IMR-90 (cell line): ENCODE measurements around the gene PHLDA2. TPM values are rescaled to one million over a fixed set of nuclear protein-coding genes. Genes with fewer than 3 reads are reported as not detected.

Experiments
- ATAC-seq: fragments of 200-7000 bp; cut with Tn5 transposase; 2 replicates; pipeline ENCODE4 v1.9.1; 2020; ENCODE audit warnings: low read depth, mild to moderate bottlenecking, moderate library complexity
- BruUV-seq: library from RNA; stranded (reverse); fragments of 400-500 nt; replicated peaks from 2 replicates; lab custom pipeline; 2021; lab: Mats Ljungman, UMichigan
- CTCF ChIA-PET: fragments of 300-600 bp; formaldehyde crosslinking; extraction: SDS; loops from one replicate; lab custom pipeline; 2021; ENCODE audit warnings: antibody characterized with exemption; lab: Yijun Ruan, JAX
- POLR2A ChIA-PET: fragments of 300-600 bp; sonication (Branson Sonifier 250); formaldehyde crosslinking; loops from one replicate; lab custom pipeline; 2022; ENCODE audit warnings: antibody characterized with exemption; ENCODE audit not compliant: unreplicated experiment; lab: Charles Lee
- DNase-seq: peaks from one replicate; pipeline ENCODE4 v3.0.0; 2013
- H2AFZ ChIP-seq: replicated peaks from 2 replicates; pipeline ENCODE3; 2013; ENCODE audit warnings: low read length, mild to moderate bottlenecking; ENCODE audit not compliant: poor library complexity
- H2AK5ac ChIP-seq: 2 replicates; pipeline ENCODE4 v1.6.1; 2013; ENCODE audit warnings: low read depth, low read length, inconsistent platforms
- H2AK9ac ChIP-seq: replicated peaks from 2 replicates; pipeline ENCODE3; 2013; ENCODE audit warnings: mild to moderate bottlenecking, low read depth, low read length, moderate library complexity; ENCODE audit not compliant: poor library complexity
- H2BK120ac ChIP-seq: 2 replicates; pipeline ENCODE4 v1.6.1; 2013; ENCODE audit warnings: low read depth, low read length, inconsistent platforms
- H2BK15ac ChIP-seq: 3 replicates; pipeline ENCODE4 v1.6.1; 2013; ENCODE audit warnings: low read depth, low read length, inconsistent platforms
- H2BK20ac ChIP-seq: 2 replicates; pipeline ENCODE4 v1.6.1; 2013; ENCODE audit warnings: low read depth, mild to moderate bottlenecking, inconsistent platforms, low read length, moderate library complexity
- H2BK5ac ChIP-seq: 2 replicates; pipeline ENCODE4 v1.6.1; 2013; ENCODE audit warnings: mild to moderate bottlenecking, low read depth, low read length, inconsistent platforms; ENCODE audit not compliant: poor library complexity, severe bottlenecking
- H3K14ac ChIP-seq: replicated peaks from 2 replicates; pipeline ENCODE4 v1.6.1; 2013; ENCODE audit warnings: low read depth, low read length, inconsistent platforms
- H3K18ac ChIP-seq: 2 replicates; pipeline ENCODE4 v1.6.1; 2013; ENCODE audit warnings: low read depth, low read length, control low read depth
- H3K23ac ChIP-seq: 2 replicates; pipeline ENCODE4 v1.6.1; 2013; ENCODE audit warnings: low read depth, low read length, inconsistent platforms
- H3K27ac ChIP-seq: 2 replicates; pipeline ENCODE4 v1.5.1; 2013; ENCODE audit warnings: mild to moderate bottlenecking, control low read depth, low read length; ENCODE audit not compliant: insufficient read depth
- H3K27me3 ChIP-seq: 2 replicates; pipeline ENCODE4 v1.6.1; 2013; ENCODE audit warnings: low read length; ENCODE audit not compliant: control insufficient read depth, insufficient read depth
- H3K36me3 ChIP-seq: 2 replicates; pipeline ENCODE4 v1.6.1; 2013; ENCODE audit warnings: low read length, mixed read lengths; ENCODE audit not compliant: control insufficient read depth, insufficient read depth
- H3K4ac ChIP-seq: 2 replicates; pipeline ENCODE4 v1.6.1; 2013; ENCODE audit warnings: low read depth, low read length, inconsistent platforms
- H3K4me1 ChIP-seq: 2 replicates; pipeline ENCODE4 v1.6.1; 2013; ENCODE audit warnings: low read length, mixed read lengths; ENCODE audit not compliant: control insufficient read depth, insufficient read depth
- H3K4me2 ChIP-seq: 2 replicates; pipeline ENCODE4 v1.6.1; 2013; ENCODE audit warnings: low read depth, mild to moderate bottlenecking, control low read depth, low read length, moderate library complexity
- H3K4me3 ChIP-seq: 2 replicates; pipeline ENCODE4 v1.5.1; 2013; ENCODE audit warnings: low read depth, mild to moderate bottlenecking, control low read depth, low read length, moderate library complexity; ENCODE audit not compliant: insufficient read depth
- H3K56ac ChIP-seq: 2 replicates; pipeline ENCODE4 v1.6.1; 2013; ENCODE audit warnings: low read length, inconsistent platforms; ENCODE audit not compliant: insufficient read depth; ENCODE audit errors: extremely low read depth
- H3K79me1 ChIP-seq, 2 experiments: 2 replicates each; pipeline ENCODE4 v1.6.1; 2013; ENCODE audit warnings: low read length in 2 of 2, inconsistent platforms in 1 of 2, low read depth in 1 of 2
- H3K9ac ChIP-seq: 2 replicates; pipeline ENCODE4 v1.6.1; 2013; ENCODE audit warnings: low read depth, low read length, control low read depth
- H3K9me1 ChIP-seq: 2 replicates; pipeline ENCODE4 v1.6.1; 2013; ENCODE audit warnings: low read length, inconsistent platforms; ENCODE audit not compliant: insufficient read depth
- H3K9me3 ChIP-seq: 2 replicates; pipeline ENCODE4 v1.6.1; 2013; ENCODE audit warnings: low read length; ENCODE audit not compliant: control insufficient read depth, insufficient read depth
- H4K20me1 ChIP-seq: 2 replicates; pipeline ENCODE4 v1.6.1; 2013; ENCODE audit warnings: low read length, inconsistent platforms; ENCODE audit not compliant: insufficient read depth
- H4K5ac ChIP-seq: 2 replicates; pipeline ENCODE4 v1.6.1; 2013; ENCODE audit warnings: mild to moderate bottlenecking, low read depth, low read length, control low read depth
- H4K8ac ChIP-seq, 2 experiments: 2 replicates each; pipeline ENCODE4 v1.6.1; 2013; ENCODE audit warnings: low read depth in 2 of 2, low read length in 2 of 2, control low read depth in 1 of 2, inconsistent platforms in 1 of 2
- H4K91ac ChIP-seq: 2 replicates; pipeline ENCODE4 v1.6.1; 2013; ENCODE audit warnings: low read depth, low read length, inconsistent platforms; ENCODE audit not compliant: insufficient read depth
- MXI1 ChIP-seq: IDR thresholded peaks from 2 replicates; pipeline ENCODE4 v1.6.1; 2012; ENCODE audit warnings: low read depth, mild to moderate bottlenecking, low read length, moderate library complexity, borderline replicate concordance
- WGBS, 2 experiments: methylation state at CpG; one replicate each; pipeline versions ENCODE4 v1.1.5 to v1.1.7; 2013; ENCODE audit warnings: missing lambda C conversion rate in 2 of 2; ENCODE audit not compliant: insufficient read length in 1 of 2; ENCODE audit errors: extremely low coverage in 2 of 2; 5-methylcytosine and 5-hydroxymethylcytosine counted together
- dilution Hi-C: fragments of 300-500 bp; cut with HindIII; formaldehyde crosslinking; loops from one replicate; pipeline ENCODE4 v1.14.3; 2018; ENCODE audit warnings: low sequenced_read_pairs; ENCODE audit not compliant: unreplicated experiment
- in situ Hi-C: fragments of 300-500 bp; cut with MboI; formaldehyde crosslinking; loops from 3 replicates; pipeline ENCODE4 v1.14.3; 2019; ENCODE audit warnings: low sequenced_read_pairs, inconsistent platforms, mixed read lengths
- intact Hi-C: fragments of 100-400 bp; cut with micrococcal nuclease; formaldehyde crosslinking; loops from 2 replicates; pipeline ENCODE4 v1.10.0; 2022
- polyA plus RNA-seq, 3 experiments: library from polyadenylated mRNA; depleted of rRNA; stranded (reverse); fragments of >200 nt; gene quantifications; 2 replicates each; pipeline ENCODE4 v1.2.3, GENCODE V29; 2012; ENCODE audit warnings: low replicate concordance in 1 of 3
- total RNA-seq: library from RNA; depleted of rRNA; stranded (reverse); fragments of >200 nt; gene quantifications from 2 replicates; pipeline ENCODE4 v1.2.3, GENCODE V29; 2012
- TF ChIP-seq, protein P1 (sequence below): conservative IDR thresholded peaks from 2 replicates; pipeline ENCODE4 v1.5.1; 2012; ENCODE audit warnings: mild to moderate bottlenecking, low read depth, low read length, improper control_type of control experiment

PHLDA2 gene
- total and polyA plus RNA-seq, 2 of the 4 experiments (the other 2 are of a cell fraction), result 3.8 to 89.0 TPM

DNA sequence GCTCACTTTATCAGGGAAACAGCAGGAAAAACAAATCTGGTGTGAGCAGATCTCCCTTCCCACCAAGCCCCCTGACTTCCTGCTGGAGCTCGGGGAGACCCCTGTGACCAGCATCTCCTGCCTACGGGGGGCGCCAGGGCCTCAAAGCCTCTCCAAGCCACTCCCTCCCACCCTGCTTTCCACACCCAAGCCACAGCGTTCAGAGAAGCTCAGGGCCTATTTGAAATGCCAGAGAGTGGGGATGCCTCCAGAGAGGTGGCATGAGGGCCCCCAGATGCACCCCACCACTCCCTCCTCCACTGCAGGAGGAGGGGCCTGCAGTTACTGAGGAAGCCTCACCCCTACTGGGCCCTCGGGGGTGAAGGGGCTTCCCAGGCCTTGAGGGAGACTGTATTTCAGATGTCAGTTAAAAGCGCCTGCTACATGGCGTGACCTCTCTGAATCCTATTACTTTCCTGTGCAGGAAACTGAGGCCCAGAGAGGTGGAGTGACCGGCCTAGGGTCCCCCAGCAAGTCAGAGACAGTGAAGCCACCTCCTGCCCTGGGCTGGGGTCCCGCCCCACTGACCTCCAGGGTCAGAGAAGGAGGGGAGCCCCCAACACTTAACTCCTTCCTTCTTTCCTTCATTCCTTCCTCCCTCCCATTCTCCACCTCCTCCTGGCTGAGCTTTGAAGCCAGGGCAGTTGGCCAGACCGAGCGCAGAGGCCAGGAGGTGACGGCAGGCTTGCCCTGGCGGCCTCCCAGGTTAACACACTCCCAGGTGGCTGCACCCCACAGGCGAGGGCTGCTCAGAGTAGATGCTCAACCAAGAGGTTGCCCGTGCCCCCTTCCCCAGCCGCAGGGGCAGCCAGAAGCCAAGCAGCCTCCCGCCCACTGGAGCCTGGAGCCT lies 37.6 kb downstream of the PHLDA2 start:
- H2AK9ac ChIP-seq, result peak overlapping the region; percentile 99
- no peaks in the 10 kb centered on the region for H4K20me1 ChIP-seq
- TF ChIP-seq, protein P1, sequence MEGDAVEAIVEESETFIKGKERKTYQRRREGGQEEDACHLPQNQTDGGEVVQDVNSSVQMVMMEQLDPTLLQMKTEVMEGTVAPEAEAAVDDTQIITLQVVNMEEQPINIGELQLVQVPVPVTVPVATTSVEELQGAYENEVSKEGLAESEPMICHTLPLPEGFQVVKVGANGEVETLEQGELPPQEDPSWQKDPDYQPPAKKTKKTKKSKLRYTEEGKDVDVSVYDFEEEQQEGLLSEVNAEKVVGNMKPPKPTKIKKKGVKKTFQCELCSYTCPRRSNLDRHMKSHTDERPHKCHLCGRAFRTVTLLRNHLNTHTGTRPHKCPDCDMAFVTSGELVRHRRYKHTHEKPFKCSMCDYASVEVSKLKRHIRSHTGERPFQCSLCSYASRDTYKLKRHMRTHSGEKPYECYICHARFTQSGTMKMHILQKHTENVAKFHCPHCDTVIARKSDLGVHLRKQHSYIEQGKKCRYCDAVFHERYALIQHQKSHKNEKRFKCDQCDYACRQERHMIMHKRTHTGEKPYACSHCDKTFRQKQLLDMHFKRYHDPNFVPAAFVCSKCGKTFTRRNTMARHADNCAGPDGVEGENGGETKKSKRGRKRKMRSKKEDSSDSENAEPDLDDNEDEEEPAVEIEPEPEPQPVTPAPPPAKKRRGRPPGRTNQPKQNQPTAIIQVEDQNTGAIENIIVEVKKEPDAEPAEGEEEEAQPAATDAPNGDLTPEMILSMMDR, result peak; percentile 19; the same call in 1 of the 2 replicates
- TF ChIP-seq MXI1, result no peak
- H3K4ac ChIP-seq, result peak overlapping the region; percentile 98
- POLR2A ChIA-PET, result interaction anchor here (0.6 kb wide), 2 partner anchors 36 to 278 kb away, joined by 3 read pairs; no protein-coding TSS in a partner anchor
- no peaks in the 10 kb centered on the region for H3K9me3 ChIP-seq
- WGBS, 2 experiments, result 29% methylated on average over 7 of the region's 17 CpGs; no CpG with 5 or more reads in 1 of the 2 experiments
- peaks cover 26% of the 10 kb centered on the region for H3K4me1 ChIP-seq
- peak overlapping the region; percentile 60; the same call in 1 of the 2 replicates for H3K56ac ChIP-seq
- H4K91ac ChIP-seq, result peak overlapping the region; percentile 98
- H4K8ac ChIP-seq, result peak overlapping the region; percentile 88 to 98; a peak in 3 of 4 replicates
- ATAC-seq (no peak; the same call in 1 of the 2 replicates), DNase-seq (peak; percentile 30)
- H3K18ac ChIP-seq, result peak overlapping the region; percentile 50
- no peaks in the 10 kb centered on the region for H3K27me3 ChIP-seq
- H2BK15ac ChIP-seq, result peak overlapping the region; percentile 98; the same call in 2 of the 3 replicates
- peak overlapping the region; percentile 97 for H2BK120ac ChIP-seq
- peak overlapping the region; percentile 47; the same call in 1 of the 2 replicates for H2BK20ac ChIP-seq
- dilution Hi-C loops, result no loop called here
- peak overlapping the region; percentile 79 for H2BK5ac ChIP-seq
- peak overlapping the region; percentile 55; the same call in 1 of the 2 replicates for H3K14ac ChIP-seq
- in situ Hi-C loops, result loop anchor here (10.0 to 25.0 kb wide), 2 partner anchors 467 to 704 kb away; no protein-coding TSS in a partner anchor
- CTCF ChIA-PET, result interaction anchor here (0.8 to 11.0 kb wide), 3 partner anchors 38 to 464 kb away, joined by 3 to 116 read pairs (median 4); no protein-coding TSS in a partner anchor
- no peaks in the 10 kb centered on the region for H3K36me3 ChIP-seq
- peak overlapping the region; percentile 50; the same call in 1 of the 2 replicates for H3K4me2 ChIP-seq
- H3K79me1 ChIP-seq, result no peaks in the 10 kb centered on the region; a peak in 1 of 4 replicates
- no TSS peak for BruUV-seq
- 0 out of 2 replicates have a peak overlapping the region, but pooled peaks have one; percentile 48 for H3K23ac ChIP-seq
- no peak overlapping the region for H3K4me3 ChIP-seq
- H2AK5ac ChIP-seq, result peak overlapping the region; percentile 96
- intact Hi-C loops, result loop anchor here (1.0 to 10.0 kb wide), 3 partner anchors 101 to 697 kb away; partner anchors contain the start of gene NAP1L4
- peak overlapping the region; percentile 19 for H3K27ac ChIP-seq
- H3K9ac ChIP-seq, result peak overlapping the region; percentile 18; the same call in 1 of the 2 replicates
- 0 out of 2 replicates have a peak, but pooled peaks cover 3% of the 10 kb centered on the region for H3K9me1 ChIP-seq
- H2AFZ ChIP-seq, result peak overlapping the region; percentile 100
- H4K5ac ChIP-seq, result peak overlapping the region; percentile 73
